ENCODE results near the gene HLA-A. TPM values are rescaled to one million over a fixed set of nuclear protein-coding genes. Genes with fewer than 3 reads are reported as not detected.
A peak's percentile ranks its signal among the peaks of the same experiment; 100 is the strongest.

The HLA-A gene
- total and polyA plus RNA-seq, 9 of the 15 experiments (the other 6 are each of a cell fraction or from before 2014, with no cell fraction given): 0.46 to 3.3 TPM; not detected in 7

DNA sequence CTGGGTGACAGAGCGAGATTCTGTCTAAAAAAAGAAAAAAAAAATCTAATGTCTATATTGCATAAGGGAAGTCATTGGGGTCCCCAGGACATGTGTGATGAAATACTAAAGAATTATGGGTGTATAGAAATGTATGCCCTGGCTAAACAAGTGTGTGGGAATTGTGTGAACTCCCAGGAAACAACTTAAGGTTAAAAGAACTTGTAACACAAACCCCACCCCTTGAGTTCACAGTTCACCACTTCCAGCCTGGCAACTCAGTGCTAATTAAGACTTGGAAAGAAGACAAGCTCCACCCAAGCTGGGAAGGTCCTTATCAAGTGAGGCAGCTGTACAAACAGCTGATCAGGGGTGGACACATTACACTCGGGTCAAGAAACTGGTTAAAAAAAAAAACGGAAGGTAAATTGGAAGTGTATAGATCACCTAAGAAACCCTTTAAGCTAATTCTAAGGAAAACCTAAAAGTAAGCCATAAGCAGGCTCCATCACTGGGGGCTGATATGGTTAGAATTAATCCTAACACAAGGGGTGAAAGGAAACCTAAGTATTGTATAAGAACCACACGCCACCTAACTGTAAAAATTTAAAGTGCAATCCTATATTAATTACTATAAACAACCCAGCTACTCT is 25.2 kb downstream of the HLA-A start (continued):
- TF ChIP-seq, protein P1, sequence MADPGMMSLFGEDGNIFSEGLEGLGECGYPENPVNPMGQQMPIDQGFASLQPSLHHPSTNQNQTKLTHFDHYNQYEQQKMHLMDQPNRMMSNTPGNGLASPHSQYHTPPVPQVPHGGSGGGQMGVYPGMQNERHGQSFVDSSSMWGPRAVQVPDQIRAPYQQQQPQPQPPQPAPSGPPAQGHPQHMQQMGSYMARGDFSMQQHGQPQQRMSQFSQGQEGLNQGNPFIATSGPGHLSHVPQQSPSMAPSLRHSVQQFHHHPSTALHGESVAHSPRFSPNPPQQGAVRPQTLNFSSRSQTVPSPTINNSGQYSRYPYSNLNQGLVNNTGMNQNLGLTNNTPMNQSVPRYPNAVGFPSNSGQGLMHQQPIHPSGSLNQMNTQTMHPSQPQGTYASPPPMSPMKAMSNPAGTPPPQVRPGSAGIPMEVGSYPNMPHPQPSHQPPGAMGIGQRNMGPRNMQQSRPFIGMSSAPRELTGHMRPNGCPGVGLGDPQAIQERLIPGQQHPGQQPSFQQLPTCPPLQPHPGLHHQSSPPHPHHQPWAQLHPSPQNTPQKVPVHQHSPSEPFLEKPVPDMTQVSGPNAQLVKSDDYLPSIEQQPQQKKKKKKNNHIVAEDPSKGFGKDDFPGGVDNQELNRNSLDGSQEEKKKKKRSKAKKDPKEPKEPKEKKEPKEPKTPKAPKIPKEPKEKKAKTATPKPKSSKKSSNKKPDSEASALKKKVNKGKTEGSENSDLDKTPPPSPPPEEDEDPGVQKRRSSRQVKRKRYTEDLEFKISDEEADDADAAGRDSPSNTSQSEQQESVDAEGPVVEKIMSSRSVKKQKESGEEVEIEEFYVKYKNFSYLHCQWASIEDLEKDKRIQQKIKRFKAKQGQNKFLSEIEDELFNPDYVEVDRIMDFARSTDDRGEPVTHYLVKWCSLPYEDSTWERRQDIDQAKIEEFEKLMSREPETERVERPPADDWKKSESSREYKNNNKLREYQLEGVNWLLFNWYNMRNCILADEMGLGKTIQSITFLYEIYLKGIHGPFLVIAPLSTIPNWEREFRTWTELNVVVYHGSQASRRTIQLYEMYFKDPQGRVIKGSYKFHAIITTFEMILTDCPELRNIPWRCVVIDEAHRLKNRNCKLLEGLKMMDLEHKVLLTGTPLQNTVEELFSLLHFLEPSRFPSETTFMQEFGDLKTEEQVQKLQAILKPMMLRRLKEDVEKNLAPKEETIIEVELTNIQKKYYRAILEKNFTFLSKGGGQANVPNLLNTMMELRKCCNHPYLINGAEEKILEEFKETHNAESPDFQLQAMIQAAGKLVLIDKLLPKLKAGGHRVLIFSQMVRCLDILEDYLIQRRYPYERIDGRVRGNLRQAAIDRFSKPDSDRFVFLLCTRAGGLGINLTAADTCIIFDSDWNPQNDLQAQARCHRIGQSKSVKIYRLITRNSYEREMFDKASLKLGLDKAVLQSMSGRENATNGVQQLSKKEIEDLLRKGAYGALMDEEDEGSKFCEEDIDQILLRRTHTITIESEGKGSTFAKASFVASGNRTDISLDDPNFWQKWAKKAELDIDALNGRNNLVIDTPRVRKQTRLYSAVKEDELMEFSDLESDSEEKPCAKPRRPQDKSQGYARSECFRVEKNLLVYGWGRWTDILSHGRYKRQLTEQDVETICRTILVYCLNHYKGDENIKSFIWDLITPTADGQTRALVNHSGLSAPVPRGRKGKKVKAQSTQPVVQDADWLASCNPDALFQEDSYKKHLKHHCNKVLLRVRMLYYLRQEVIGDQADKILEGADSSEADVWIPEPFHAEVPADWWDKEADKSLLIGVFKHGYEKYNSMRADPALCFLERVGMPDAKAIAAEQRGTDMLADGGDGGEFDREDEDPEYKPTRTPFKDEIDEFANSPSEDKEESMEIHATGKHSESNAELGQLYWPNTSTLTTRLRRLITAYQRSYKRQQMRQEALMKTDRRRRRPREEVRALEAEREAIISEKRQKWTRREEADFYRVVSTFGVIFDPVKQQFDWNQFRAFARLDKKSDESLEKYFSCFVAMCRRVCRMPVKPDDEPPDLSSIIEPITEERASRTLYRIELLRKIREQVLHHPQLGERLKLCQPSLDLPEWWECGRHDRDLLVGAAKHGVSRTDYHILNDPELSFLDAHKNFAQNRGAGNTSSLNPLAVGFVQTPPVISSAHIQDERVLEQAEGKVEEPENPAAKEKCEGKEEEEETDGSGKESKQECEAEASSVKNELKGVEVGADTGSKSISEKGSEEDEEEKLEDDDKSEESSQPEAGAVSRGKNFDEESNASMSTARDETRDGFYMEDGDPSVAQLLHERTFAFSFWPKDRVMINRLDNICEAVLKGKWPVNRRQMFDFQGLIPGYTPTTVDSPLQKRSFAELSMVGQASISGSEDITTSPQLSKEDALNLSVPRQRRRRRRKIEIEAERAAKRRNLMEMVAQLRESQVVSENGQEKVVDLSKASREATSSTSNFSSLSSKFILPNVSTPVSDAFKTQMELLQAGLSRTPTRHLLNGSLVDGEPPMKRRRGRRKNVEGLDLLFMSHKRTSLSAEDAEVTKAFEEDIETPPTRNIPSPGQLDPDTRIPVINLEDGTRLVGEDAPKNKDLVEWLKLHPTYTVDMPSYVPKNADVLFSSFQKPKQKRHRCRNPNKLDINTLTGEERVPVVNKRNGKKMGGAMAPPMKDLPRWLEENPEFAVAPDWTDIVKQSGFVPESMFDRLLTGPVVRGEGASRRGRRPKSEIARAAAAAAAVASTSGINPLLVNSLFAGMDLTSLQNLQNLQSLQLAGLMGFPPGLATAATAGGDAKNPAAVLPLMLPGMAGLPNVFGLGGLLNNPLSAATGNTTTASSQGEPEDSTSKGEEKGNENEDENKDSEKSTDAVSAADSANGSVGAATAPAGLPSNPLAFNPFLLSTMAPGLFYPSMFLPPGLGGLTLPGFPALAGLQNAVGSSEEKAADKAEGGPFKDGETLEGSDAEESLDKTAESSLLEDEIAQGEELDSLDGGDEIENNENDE (IDR thresholded peaks at IDR 0.05; ENCODE audit: low read depth, low read length): no peak
- TF ChIP-seq RBFOX2 (IDR thresholded peaks at IDR 0.05; ENCODE audit: low read depth, low read length): no peak
- TF ChIP-seq KDM1A (IDR thresholded peaks at IDR 0.05): 0 out of 4 replicates have a peak, but pooled peaks have one; percentile 22 to 30
- TF ChIP-seq MTF1 (CRISPR knock-in tag; IDR thresholded peaks at IDR 0.05; ENCODE audit: borderline replicate concordance): no peak
- TF ChIP-seq, protein P2, sequence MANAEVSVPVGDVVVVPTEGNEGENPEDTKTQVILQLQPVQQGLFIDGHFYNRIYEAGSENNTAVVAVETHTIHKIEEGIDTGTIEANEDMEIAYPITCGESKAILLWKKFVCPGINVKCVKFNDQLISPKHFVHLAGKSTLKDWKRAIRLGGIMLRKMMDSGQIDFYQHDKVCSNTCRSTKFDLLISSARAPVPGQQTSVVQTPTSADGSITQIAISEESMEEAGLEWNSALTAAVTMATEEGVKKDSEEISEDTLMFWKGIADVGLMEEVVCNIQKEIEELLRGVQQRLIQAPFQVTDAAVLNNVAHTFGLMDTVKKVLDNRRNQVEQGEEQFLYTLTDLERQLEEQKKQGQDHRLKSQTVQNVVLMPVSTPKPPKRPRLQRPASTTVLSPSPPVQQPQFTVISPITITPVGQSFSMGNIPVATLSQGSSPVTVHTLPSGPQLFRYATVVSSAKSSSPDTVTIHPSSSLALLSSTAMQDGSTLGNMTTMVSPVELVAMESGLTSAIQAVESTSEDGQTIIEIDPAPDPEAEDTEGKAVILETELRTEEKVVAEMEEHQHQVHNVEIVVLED (CRISPR knock-in tag; IDR thresholded peaks at IDR 0.05): no peak
- TF ChIP-seq CBX5 (IDR thresholded peaks at IDR 0.05; ENCODE audit: borderline replicate concordance, low read depth): no peak
- TF ChIP-seq, protein P3, sequence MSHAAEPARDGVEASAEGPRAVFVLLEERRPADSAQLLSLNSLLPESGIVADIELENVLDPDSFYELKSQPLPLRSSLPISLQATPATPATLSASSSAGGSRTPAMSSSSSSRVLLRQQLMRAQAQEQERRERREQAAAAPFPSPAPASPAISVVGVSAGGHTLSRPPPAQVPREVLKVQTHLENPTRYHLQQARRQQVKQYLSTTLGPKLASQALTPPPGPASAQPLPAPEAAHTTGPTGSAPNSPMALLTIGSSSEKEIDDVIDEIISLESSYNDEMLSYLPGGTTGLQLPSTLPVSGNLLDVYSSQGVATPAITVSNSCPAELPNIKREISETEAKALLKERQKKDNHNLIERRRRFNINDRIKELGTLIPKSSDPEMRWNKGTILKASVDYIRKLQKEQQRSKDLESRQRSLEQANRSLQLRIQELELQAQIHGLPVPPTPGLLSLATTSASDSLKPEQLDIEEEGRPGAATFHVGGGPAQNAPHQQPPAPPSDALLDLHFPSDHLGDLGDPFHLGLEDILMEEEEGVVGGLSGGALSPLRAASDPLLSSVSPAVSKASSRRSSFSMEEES (CRISPR knock-in tag; IDR thresholded peaks at IDR 0.05): no peak
- no peak for TF ChIP-seq NUFIP1 (IDR thresholded peaks at IDR 0.05; ENCODE audit: partially characterized antibody)
- TF ChIP-seq, protein P4, sequence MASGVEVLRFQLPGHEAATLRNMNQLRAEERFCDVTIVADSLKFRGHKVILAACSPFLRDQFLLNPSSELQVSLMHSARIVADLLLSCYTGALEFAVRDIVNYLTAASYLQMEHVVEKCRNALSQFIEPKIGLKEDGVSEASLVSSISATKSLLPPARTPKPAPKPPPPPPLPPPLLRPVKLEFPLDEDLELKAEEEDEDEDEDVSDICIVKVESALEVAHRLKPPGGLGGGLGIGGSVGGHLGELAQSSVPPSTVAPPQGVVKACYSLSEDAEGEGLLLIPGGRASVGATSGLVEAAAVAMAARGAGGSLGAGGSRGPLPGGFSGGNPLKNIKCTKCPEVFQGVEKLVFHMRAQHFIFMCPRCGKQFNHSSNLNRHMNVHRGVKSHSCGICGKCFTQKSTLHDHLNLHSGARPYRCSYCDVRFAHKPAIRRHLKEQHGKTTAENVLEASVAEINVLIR (CRISPR knock-in tag; IDR thresholded peaks at IDR 0.05): no peak
